Mesenchymal stem cell (in vitro differentiated cells and primary cell): Measurements from ENCODE around the gene GPM6B.
A peak's percentile ranks its signal among the peaks of the same experiment; 100 is the strongest.

ENCODE experiments used
- DNase-seq: peaks from one replicate; pipeline ENCODE4 v3.0.0-alpha.2; 2013
- H2AFZ ChIP-seq: one replicate; pipeline ENCODE4 v1.6.1; 2013; ENCODE audit warnings: low read depth, mild to moderate bottlenecking, control low read depth, inconsistent platforms, low read length, moderate library complexity
- H2AK5ac ChIP-seq: 2 replicates; pipeline ENCODE4 v1.6.1; 2013; ENCODE audit warnings: low read length, moderate library complexity, mild to moderate bottlenecking, inconsistent platforms; ENCODE audit not compliant: severe bottlenecking
- H2BK120ac ChIP-seq: one replicate; pipeline ENCODE4 v1.6.1; 2013; ENCODE audit warnings: low read depth, mild to moderate bottlenecking, inconsistent platforms, low read length, moderate library complexity
- H2BK12ac ChIP-seq, 2 experiments: one replicate each; pipeline ENCODE4 v1.6.1; 2013; ENCODE audit warnings: inconsistent platforms in 2 of 2, low read length in 2 of 2, mild to moderate bottlenecking in 2 of 2, moderate library complexity in 2 of 2, control low read depth in 1 of 2
- H2BK15ac ChIP-seq: one replicate; pipeline ENCODE4 v1.6.1; 2013; ENCODE audit warnings: mild to moderate bottlenecking, low read depth, inconsistent platforms; ENCODE audit not compliant: poor library complexity, severe bottlenecking
- H2BK5ac ChIP-seq: 2 replicates; pipeline ENCODE4 v1.6.1; 2013; ENCODE audit warnings: low read depth, mild to moderate bottlenecking, low read length, control low read depth, inconsistent platforms; ENCODE audit not compliant: poor library complexity, severe bottlenecking
- H3K14ac ChIP-seq, 2 experiments: one replicate each; pipeline ENCODE4 v1.6.1; 2013; ENCODE audit warnings: inconsistent platforms in 2 of 2, low read length in 2 of 2, control low read depth in 1 of 2, mild to moderate bottlenecking in 1 of 2, moderate library complexity in 1 of 2
- H3K18ac ChIP-seq, 2 experiments: one replicate each; pipeline ENCODE4 v1.6.1; 2013; ENCODE audit warnings: inconsistent platforms in 2 of 2, low read length in 2 of 2, control low read depth in 1 of 2, low read depth in 1 of 2, mild to moderate bottlenecking in 1 of 2
- H3K23ac ChIP-seq, 2 experiments: one replicate each; pipeline ENCODE4 v1.6.1; 2013; ENCODE audit warnings: inconsistent platforms in 2 of 2, low read length in 2 of 2, mild to moderate bottlenecking in 2 of 2, moderate library complexity in 2 of 2, control low read depth in 1 of 2
- H3K27ac ChIP-seq: 2 replicates; pipeline ENCODE4 v1.5.1; 2013; ENCODE audit warnings: mild to moderate bottlenecking, moderate library complexity, low read length, control low read depth, inconsistent platforms; ENCODE audit not compliant: poor library complexity, severe bottlenecking
- H3K27me3 ChIP-seq, 2 experiments: 2 replicates each; pipeline versions ENCODE4 v1.6.1 to v1.7.0; 2013; ENCODE audit warnings: low read length in 2 of 2, mild to moderate bottlenecking in 2 of 2, moderate library complexity in 2 of 2, control low read depth in 1 of 2, inconsistent platforms in 1 of 2; ENCODE audit not compliant: control insufficient read depth in 1 of 2, insufficient read depth in 1 of 2
- H3K36me3 ChIP-seq, 2 experiments: 2 replicates each; pipeline versions ENCODE4 v1.6.1 to v1.7.0; 2013; ENCODE audit warnings: low read length in 2 of 2, control low read depth in 1 of 2, inconsistent platforms in 1 of 2, low read depth in 1 of 2, mild to moderate bottlenecking in 1 of 2; ENCODE audit not compliant: insufficient read depth in 2 of 2, control insufficient read depth in 1 of 2
- H3K4ac ChIP-seq, 2 experiments: one replicate each; pipeline ENCODE4 v1.6.1; 2013; ENCODE audit warnings: inconsistent platforms in 2 of 2, low read length in 2 of 2, mild to moderate bottlenecking in 2 of 2, moderate library complexity in 2 of 2, control low read depth in 1 of 2, low read depth in 1 of 2
- H3K4me1 ChIP-seq: 2 replicates; pipeline ENCODE4 v1.6.1; 2013; ENCODE audit warnings: low read depth, low read length, control low read depth; ENCODE audit not compliant: control insufficient read depth, insufficient read depth
- H3K4me2 ChIP-seq: 2 replicates; pipeline ENCODE4 v1.6.1; 2013; ENCODE audit warnings: low read length, mild to moderate bottlenecking, inconsistent platforms; ENCODE audit not compliant: poor library complexity, severe bottlenecking
- H3K4me3 ChIP-seq, 2 experiments: 2 replicates each; pipeline versions ENCODE4 v1.5.1 to v1.7.0; 2013; ENCODE audit warnings: low read length in 2 of 2, mild to moderate bottlenecking in 2 of 2, control low read depth in 1 of 2, low read depth in 1 of 2; ENCODE audit not compliant: insufficient read depth in 1 of 2
- H3K79me1 ChIP-seq: replicated peaks from 2 replicates; pipeline ENCODE4 v1.6.1; 2013; ENCODE audit warnings: mild to moderate bottlenecking, control low read depth, low read length, inconsistent platforms; ENCODE audit not compliant: poor library complexity, severe bottlenecking
- H3K9ac ChIP-seq: 2 replicates; pipeline ENCODE4 v1.7.0; 2013; ENCODE audit warnings: mild to moderate bottlenecking, low read length, moderate library complexity
- H3K9me3 ChIP-seq: 2 replicates; pipeline ENCODE4 v1.7.0; 2013; ENCODE audit warnings: mild to moderate bottlenecking, low read length; ENCODE audit not compliant: control insufficient read depth
- H4K8ac ChIP-seq: one replicate; pipeline ENCODE4 v1.6.1; 2013; ENCODE audit warnings: inconsistent platforms, mild to moderate bottlenecking, low read length, moderate library complexity
- H4K91ac ChIP-seq: one replicate; pipeline ENCODE4 v1.6.1; 2013; ENCODE audit warnings: mild to moderate bottlenecking, low read length, inconsistent platforms
- WGBS: methylation state at CpG from one replicate; pipeline ENCODE4 v1.1.7; 2013; ENCODE audit warnings: mixed read lengths; 5-methylcytosine and 5-hydroxymethylcytosine counted together

GPM6B gene

DNA sequence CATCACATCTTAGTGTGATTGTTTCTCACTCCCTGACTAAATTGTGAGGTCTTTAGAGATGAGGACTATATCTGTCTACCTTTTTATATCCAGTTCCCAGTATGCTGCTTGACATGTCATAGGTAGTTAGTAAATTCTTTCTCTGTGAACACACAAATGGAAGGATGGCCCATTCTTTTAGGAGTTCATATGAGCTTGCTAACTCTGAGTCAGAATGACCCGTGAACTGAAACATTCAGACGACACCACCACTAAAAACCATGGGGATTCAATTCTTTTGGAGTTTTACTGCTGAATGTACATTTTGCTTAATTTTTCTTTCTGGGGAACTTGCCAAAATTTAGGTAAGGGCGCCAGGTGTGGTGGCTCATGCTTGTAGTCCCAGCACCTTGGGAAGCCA is 68.4 kb downstream of the GPM6B start:
- Histone ChIP-seq H2BK120ac (no peak overlapping the region), H3K27ac (no peak overlapping the region), H3K36me3 (peaks cover 3 to 69% of the 10 kb centered on the region in 2 experiments), H3K23ac (no peak overlapping the region), H3K4me3 (no peak overlapping the region), H2BK12ac (no peak overlapping the region), H3K9me3 (no peaks in the 10 kb centered on the region), H2AFZ (no peak overlapping the region), H3K79me1 (peaks cover 3% of the 10 kb centered on the region), H4K8ac (no peak overlapping the region), H3K4me2 (no peak overlapping the region), H2AK5ac (no peak overlapping the region), H3K14ac (no peak overlapping the region), H3K4me1 (no peaks in the 10 kb centered on the region), H2BK5ac (no peak overlapping the region), H3K9ac (peak overlapping the region; percentile 12), H4K91ac (no peak overlapping the region), H3K18ac (no peak overlapping the region), H3K4ac (no peak overlapping the region), H3K27me3 (peaks cover 0 to 10% of the 10 kb centered on the region in 2 experiments), H2BK15ac (no peak overlapping the region)
- 100% methylated on average over 1 of the region's 3 CpGs for WGBS
- DNase-seq, result no peak

DNA sequence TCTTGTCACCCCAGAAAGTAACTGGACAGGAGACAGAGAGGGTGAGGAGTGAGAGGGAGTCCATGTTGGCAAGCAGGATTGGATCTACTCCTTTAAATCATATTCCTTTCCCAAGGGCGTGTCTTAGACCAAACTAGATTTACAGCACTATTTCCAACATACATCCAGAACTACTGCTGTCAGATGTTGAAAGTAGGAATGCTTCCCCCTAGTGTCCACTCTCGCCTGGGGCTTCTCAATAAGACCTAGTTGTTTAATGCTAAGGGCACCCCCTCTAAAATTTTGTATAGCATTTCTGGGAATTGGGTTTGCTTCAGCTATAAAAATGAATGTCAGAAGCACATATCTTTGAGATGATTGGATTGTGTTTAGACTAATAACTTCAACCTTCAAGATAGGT is 69.1 kb downstream of the GPM6B start:
- no peak overlapping the region for H3K4me3 ChIP-seq
- peaks cover 3 to 70% of the 10 kb centered on the region in 2 experiments for H3K36me3 ChIP-seq
- H3K14ac ChIP-seq, result no peak overlapping the region
- no peak overlapping the region for H2BK5ac ChIP-seq
- peaks cover 0 to 10% of the 10 kb centered on the region in 2 experiments for H3K27me3 ChIP-seq
- H3K23ac ChIP-seq, result no peak overlapping the region
- no peak overlapping the region for H3K18ac ChIP-seq
- H4K8ac ChIP-seq, result no peak overlapping the region
- H3K27ac ChIP-seq, result no peak overlapping the region
- H3K4me1 ChIP-seq, result no peaks in the 10 kb centered on the region
- no peaks in the 10 kb centered on the region for H3K9me3 ChIP-seq
- no peak overlapping the region for H2AFZ ChIP-seq
- no CpG with 5 or more reads among the region's 2 CpGs for WGBS
- H2BK15ac ChIP-seq, result no peak overlapping the region
- H4K91ac ChIP-seq, result no peak overlapping the region
- H2BK12ac ChIP-seq, result no peak overlapping the region
- peaks cover 3% of the 10 kb centered on the region for H3K79me1 ChIP-seq
- H3K9ac ChIP-seq, result peak overlapping the region; percentile 12
- no peak overlapping the region for H2BK120ac ChIP-seq
- peak; percentile 63 for DNase-seq
- H2AK5ac ChIP-seq, result no peak overlapping the region
- no peak overlapping the region for H3K4me2 ChIP-seq
- H3K4ac ChIP-seq, result no peak overlapping the region

DNA sequence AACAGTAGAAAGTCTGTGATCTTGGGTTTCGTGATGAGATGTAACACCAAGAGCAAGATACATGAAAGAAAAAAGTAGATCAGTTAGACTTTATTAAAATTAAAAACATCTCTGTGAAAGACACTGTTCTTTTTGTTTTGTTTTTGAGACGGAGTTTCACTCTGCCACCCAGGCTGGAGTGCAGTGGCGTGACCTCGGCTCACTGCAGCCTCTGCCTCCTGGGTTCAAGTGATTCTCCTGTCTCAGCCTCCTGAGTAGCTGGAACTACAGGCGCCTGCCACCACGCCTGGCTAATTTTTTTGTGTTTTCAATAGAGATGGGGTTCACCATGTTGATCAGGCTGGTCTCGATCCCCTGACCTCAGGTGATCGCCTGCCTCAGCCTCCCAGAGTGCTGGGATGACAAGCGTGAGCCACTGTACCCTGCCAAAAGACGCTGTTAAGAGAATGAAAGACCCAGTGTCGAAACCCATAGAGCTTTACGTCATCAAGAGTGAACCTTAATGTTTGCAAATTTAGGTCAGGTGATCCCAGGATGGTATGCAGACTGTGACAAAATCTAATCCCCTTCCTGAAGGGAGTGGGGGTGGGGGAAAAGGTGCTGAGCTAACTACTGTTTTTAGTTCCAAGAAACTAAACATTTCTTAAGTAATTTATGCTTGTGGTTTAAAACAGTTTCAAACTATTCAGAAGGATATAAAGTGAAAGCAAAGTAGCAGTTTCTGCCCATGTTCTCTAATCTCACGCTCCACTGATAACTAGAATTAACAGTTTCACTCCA is 74.3 kb downstream of the GPM6B start:
- H3K27ac ChIP-seq, result no peak overlapping the region
- peaks cover 0 to 4% of the 10 kb centered on the region in 2 experiments for H3K27me3 ChIP-seq
- no peaks in the 10 kb centered on the region for H3K4me1 ChIP-seq
- 93% methylated on average over 11 of the region's 13 CpGs for WGBS
- no peak overlapping the region for H3K23ac ChIP-seq
- no peak overlapping the region for H4K8ac ChIP-seq
- H2BK12ac ChIP-seq, result no peak overlapping the region
- H3K4me3 ChIP-seq, result no peak overlapping the region
- no peaks in the 10 kb centered on the region for H3K9me3 ChIP-seq
- no peak overlapping the region for H2AK5ac ChIP-seq
- H3K18ac ChIP-seq, result no peak overlapping the region
- H3K4me2 ChIP-seq, result no peak overlapping the region
- H2AFZ ChIP-seq, result no peak overlapping the region
- no peak overlapping the region for H3K14ac ChIP-seq
- H4K91ac ChIP-seq, result no peak overlapping the region
- no peak overlapping the region for H2BK15ac ChIP-seq
- no peak overlapping the region for H3K4ac ChIP-seq
- H3K79me1 ChIP-seq, result no peaks in the 10 kb centered on the region
- peaks cover 0 to 53% of the 10 kb centered on the region in 2 experiments for H3K36me3 ChIP-seq
- no peak overlapping the region for H2BK5ac ChIP-seq
- peak; percentile 51 for DNase-seq
- no peak overlapping the region for H2BK120ac ChIP-seq
- no peak overlapping the region for H3K9ac ChIP-seq

DNA sequence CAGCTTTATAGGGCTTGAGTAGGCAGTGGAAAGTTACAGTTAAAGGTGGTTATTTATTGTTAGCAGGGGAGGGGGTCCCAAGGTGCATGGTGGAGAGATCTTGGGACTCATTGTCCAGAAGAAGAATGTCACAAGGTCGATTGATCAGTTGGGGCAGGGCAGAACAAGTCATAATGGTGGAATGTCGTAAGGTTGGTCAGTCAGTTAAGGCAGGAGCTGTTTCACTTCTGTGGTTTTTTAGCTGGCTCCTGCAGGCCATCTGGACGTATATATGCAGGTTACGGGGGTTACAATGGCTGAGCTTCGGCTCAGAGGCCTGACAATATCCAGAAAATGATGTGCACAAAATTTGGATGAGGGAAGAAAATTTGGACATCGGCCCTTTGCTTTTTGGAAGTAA is 75.2 kb downstream of the GPM6B start:
- Histone ChIP-seq H3K23ac (no peak overlapping the region), H3K27ac (no peak overlapping the region), H3K79me1 (no peaks in the 10 kb centered on the region), H2AFZ (no peak overlapping the region), H3K4me3 (no peak overlapping the region), H3K4me2 (no peak overlapping the region), H4K8ac (no peak overlapping the region), H2BK120ac (no peak overlapping the region), H3K9ac (no peak overlapping the region), H3K14ac (no peak overlapping the region), H4K91ac (no peak overlapping the region), H3K36me3 (peaks cover 0 to 55% of the 10 kb centered on the region in 2 experiments), H3K4me1 (no peaks in the 10 kb centered on the region), H2BK15ac (no peak overlapping the region), H3K4ac (no peak overlapping the region), H2BK12ac (no peak overlapping the region), H3K9me3 (no peaks in the 10 kb centered on the region), H2AK5ac (no peak overlapping the region), H3K27me3 (peaks cover 0 to under 1% of the 10 kb centered on the region in 2 experiments), H3K18ac (no peak overlapping the region), H2BK5ac (no peak overlapping the region)
- no peak for DNase-seq
- 60% methylated on average over 4 of the region's 6 CpGs for WGBS
